Left lung (tissue), 10 donors: ENCODE measurements around the gene MAP3K5. TPM values are rescaled to one million over a fixed set of nuclear protein-coding genes. Genes with fewer than 3 reads are reported as not detected.
A peak's percentile ranks its signal among the peaks of the same experiment; 100 is the strongest.

Experiments
- ATAC-seq: fragments of 200-7000 bp; cut with Tn5 transposase; one replicate; pipeline ENCODE4 v1.9.1; 2020; ENCODE audit warnings: moderate library complexity
- DNase-seq, 4 donors: peaks; one replicate each; pipeline ENCODE4 v3.0.0-alpha.2; 2013 to 2020
- H3K27ac ChIP-seq, 2 donors: fragments of 200-600 bp; sonication (generic) in 1 of 2; one replicate each; pipeline versions ENCODE4 v1.5.0 to v1.8.0; 2020 to 2021
- H3K27me3 ChIP-seq, 2 donors: fragments of 200-600 bp; sonication (generic) in 1 of 2; one replicate each; pipeline versions ENCODE4 v1.5.0 to v1.8.0; 2020 to 2021
- H3K36me3 ChIP-seq, 2 donors: fragments of 200-600 bp; sonication (generic) in 1 of 2; one replicate each; pipeline versions ENCODE4 v1.5.0 to v1.8.0; 2020 to 2021
- H3K4me1 ChIP-seq, 2 donors: fragments of 200-600 bp; one replicate each; pipeline ENCODE4 v1.8.0; 2021
- H3K4me3 ChIP-seq, 2 donors: fragments of 200-600 bp; sonication (generic) in 1 of 2; one replicate each; pipeline versions ENCODE4 v1.5.0 to v1.8.0; 2020 to 2021; ENCODE audit warnings: mild to moderate bottlenecking in 1 of 2
- H3K9me3 ChIP-seq, 2 donors: fragments of 200-600 bp; sonication (generic) in 1 of 2; one replicate each; pipeline versions ENCODE4 v1.5.0 to v1.8.0; 2020 to 2021
- CTCF ChIP-seq, 2 donors: fragments of 200-600 bp; sonication (generic) in 1 of 2; IDR thresholded peaks; one replicate each; pipeline versions ENCODE4 v1.5.0 to v1.8.0; 2021; ENCODE audit warnings: antibody characterized with exemption in 2 of 2
- intact Hi-C, 2 donors: fragments of 100-400 bp; cut with DNase I; formaldehyde crosslinking; loops; one replicate each; pipeline versions ENCODE4 v1.11.2 to v1.14.2; 2022
- polyA plus RNA-seq, 6 donors: library from polyadenylated mRNA; unstranded; fragments of 120-200 nt; gene quantifications; one replicate each; pipeline ENCODE4 v1.2.1, GENCODE V29; 2013; ENCODE audit not compliant: insufficient read length in 6 of 6
- total RNA-seq, 2 donors: library from RNA; stranded (reverse); fragmentation: NEBNext Ultra II Directional; extraction: Animal tissue kit (Norgen Biotek cat#: 25700); gene quantifications; one replicate each; pipeline ENCODE4 v1.2.1, GENCODE V29; 2021
- donor health status: DM: no; HTN: yes; CAD: no.
- donor health status: DM: no; HTN: no; CAD: no.

Gene MAP3K5
- total and polyA plus RNA-seq, 8 donors: 6.3 to 27.7 (median 7.2) TPM

- intact Hi-C loops: no loop called here
- Histone ChIP-seq H3K27me3 (no peaks in the 10 kb centered on the region), H3K27ac (no peak overlapping the region), H3K4me1 (peaks cover 0 to 3% of the 10 kb centered on the region in 2 donors), H3K9me3 (no peaks in the 10 kb centered on the region), H3K36me3 (peaks cover 3 to 79% of the 10 kb centered on the region in 2 donors), H3K4me3 (no peak overlapping the region)
- ATAC-seq (no peak), DNase-seq (no peak)
- no peak for TF ChIP-seq CTCF (IDR thresholded peaks at IDR 0.05)
Measured at GRCh38 chr6:136563386-136564152, 228.7 kb downstream of the MAP3K5 start.

DNA sequence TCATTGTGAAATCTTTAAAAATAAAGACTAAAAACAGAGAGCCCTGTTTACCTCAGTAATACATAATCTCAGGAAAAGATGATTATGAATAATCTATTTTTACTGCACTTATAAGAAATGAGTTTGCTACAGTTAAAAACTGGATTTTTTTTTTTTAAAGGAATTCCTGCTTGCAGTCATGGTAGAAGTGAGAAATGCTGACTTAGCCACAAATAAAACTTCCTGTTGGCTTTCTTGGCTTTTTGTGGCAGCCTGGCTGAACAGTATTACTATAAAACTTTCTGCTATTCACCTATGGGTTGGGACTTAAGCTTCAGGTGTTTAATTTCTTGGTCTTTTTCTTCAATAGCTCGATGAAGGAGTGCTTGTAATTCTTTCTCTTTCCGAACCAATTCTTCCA, 230.1 kb downstream of the MAP3K5 start:
- H3K27ac ChIP-seq: no peak overlapping the region
- no peaks in the 10 kb centered on the region for H3K9me3 ChIP-seq
- peaks cover 0 to 89% of the 10 kb centered on the region in 2 donors for H3K36me3 ChIP-seq
- no peaks in the 10 kb centered on the region for H3K27me3 ChIP-seq
- DNase-seq (no peak), ATAC-seq (no peak)
- TF ChIP-seq CTCF (IDR thresholded peaks at IDR 0.05): no peak
- intact Hi-C loops: no loop called here
- H3K4me3 ChIP-seq: no peak overlapping the region
- H3K4me1 ChIP-seq: peaks cover 0 to 3% of the 10 kb centered on the region in 2 donors

- Histone ChIP-seq H3K4me3 (no peak overlapping the region), H3K27ac (no peak overlapping the region), H3K27me3 (peaks cover 8 to 34% of the 10 kb centered on the region in 2 donors), H3K36me3 (peaks cover 0 to 34% of the 10 kb centered on the region in 2 donors), H3K4me1 (peaks cover 4 to 19% of the 10 kb centered on the region in 2 donors), H3K9me3 (no peaks in the 10 kb centered on the region)
- no peak for DNase-seq
- no peak for ATAC-seq
- intact Hi-C loops: no loop called here
- TF ChIP-seq CTCF (IDR thresholded peaks at IDR 0.05): no peak
Measured at GRCh38 chr6:136553166-136553787, 239.0 kb downstream of the MAP3K5 start.

- ATAC-seq: no peak
- TF ChIP-seq CTCF (IDR thresholded peaks at IDR 0.05): no peak
- Histone ChIP-seq H3K36me3 (peaks cover 0 to 22% of the 10 kb centered on the region in 2 donors), H3K27ac (no peak overlapping the region), H3K27me3 (peaks cover 8 to 35% of the 10 kb centered on the region in 2 donors), H3K4me3 (no peak overlapping the region), H3K4me1 (peaks cover 4 to 19% of the 10 kb centered on the region in 2 donors), H3K9me3 (no peaks in the 10 kb centered on the region)
- DNase-seq: no peak
- intact Hi-C loops: no loop called here
Measured at GRCh38 chr6:136552054-136552453, 240.2 kb downstream of the MAP3K5 start.

DNA sequence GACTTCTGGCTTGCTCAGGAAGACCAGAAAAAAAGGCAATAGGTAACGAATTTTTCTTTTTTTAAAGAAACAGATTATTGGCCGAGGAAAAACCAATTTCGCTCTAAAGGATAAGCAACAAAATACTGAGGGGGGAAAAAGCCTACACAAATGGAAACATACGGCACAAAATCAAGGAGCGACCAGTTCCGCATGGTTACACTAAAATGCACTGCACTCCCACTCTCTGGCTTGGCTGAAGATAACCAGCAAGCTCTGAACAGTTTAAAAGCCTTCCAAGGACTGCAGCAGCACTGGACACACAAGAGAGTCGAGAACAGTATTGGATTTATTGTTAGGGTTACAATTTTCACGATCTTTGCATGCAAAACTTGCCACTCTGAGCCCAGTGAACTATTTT, 241.2 kb downstream of the MAP3K5 start:
- peak overlapping the region; percentile 58 to 68 for H3K4me3 ChIP-seq
- ATAC-seq: no peak
- peaks cover 4 to 19% of the 10 kb centered on the region in 2 donors for H3K4me1 ChIP-seq
- no peaks in the 10 kb centered on the region for H3K9me3 ChIP-seq
- no peak for TF ChIP-seq CTCF (IDR thresholded peaks at IDR 0.05)
- DNase-seq: no peak
- H3K27ac ChIP-seq: no peak overlapping the region
- peaks cover 8 to 35% of the 10 kb centered on the region in 2 donors for H3K27me3 ChIP-seq
- intact Hi-C loops: no loop called here
- peaks cover 0 to 12% of the 10 kb centered on the region in 2 donors for H3K36me3 ChIP-seq
